ENCODE results near the gene KANTR.

- TF ChIP-seq EP300 (IDR thresholded peaks at IDR 0.05) (no peak), POLR2A (IDR thresholded peaks at IDR 0.05) (no peak)
- TF ChIP-seq, protein P1, sequence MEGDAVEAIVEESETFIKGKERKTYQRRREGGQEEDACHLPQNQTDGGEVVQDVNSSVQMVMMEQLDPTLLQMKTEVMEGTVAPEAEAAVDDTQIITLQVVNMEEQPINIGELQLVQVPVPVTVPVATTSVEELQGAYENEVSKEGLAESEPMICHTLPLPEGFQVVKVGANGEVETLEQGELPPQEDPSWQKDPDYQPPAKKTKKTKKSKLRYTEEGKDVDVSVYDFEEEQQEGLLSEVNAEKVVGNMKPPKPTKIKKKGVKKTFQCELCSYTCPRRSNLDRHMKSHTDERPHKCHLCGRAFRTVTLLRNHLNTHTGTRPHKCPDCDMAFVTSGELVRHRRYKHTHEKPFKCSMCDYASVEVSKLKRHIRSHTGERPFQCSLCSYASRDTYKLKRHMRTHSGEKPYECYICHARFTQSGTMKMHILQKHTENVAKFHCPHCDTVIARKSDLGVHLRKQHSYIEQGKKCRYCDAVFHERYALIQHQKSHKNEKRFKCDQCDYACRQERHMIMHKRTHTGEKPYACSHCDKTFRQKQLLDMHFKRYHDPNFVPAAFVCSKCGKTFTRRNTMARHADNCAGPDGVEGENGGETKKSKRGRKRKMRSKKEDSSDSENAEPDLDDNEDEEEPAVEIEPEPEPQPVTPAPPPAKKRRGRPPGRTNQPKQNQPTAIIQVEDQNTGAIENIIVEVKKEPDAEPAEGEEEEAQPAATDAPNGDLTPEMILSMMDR (IDR thresholded peaks at IDR 0.05), result no peak
These were observed 18.9 kb upstream of the KANTR start for GRCh38 chrX:53075011-53075410.
